GM19023 (cell line): ENCODE data around the gene PDZD7.

Experiments used
- ATAC-seq: cut with Tn5 transposase; IDR thresholded peaks from one replicate; pipeline ENCODE4 v1.9.1; 2021; ENCODE audit warnings: mild to moderate bottlenecking, moderate library complexity; ENCODE audit not compliant: unreplicated experiment

Gene PDZD7

DNA sequence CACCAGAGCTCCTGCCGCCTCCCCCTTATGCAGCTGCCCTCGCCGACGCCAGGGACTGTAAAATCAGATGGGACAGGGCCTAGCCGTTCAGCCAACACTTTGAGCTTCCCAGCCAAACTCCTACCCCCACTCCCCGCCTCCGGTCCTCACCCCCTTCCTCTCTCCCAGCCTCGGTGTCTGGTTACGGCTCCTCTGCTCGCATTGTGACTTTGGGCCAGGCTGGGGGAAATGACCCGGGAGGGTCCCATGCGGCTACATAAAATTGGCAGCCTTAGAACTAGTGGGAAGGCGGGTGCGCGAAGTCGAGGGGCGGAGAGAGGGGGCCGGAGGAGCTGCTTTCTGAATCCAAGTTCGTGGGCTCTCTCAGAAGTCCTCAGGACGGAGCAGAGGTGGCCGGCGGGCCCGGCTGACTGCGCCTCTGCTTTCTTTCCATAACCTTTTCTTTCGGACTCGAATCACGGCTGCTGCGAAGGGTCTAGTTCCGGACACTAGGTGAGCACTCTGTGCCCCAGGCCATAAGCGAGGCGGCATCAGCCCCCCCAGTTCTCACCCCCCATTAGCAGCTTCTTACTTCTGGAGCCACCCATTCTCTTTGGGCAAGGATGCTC lies 30.8 kb upstream of the PDZD7 start, which contains the start of gene KAZALD1:
TSS of gene KAZALD1 (plus strand) at position 366 of the 608 bp plus-strand sequence. CDS start 604 bp downstream, outside the sequence.
- no peak for ATAC-seq

DNA sequence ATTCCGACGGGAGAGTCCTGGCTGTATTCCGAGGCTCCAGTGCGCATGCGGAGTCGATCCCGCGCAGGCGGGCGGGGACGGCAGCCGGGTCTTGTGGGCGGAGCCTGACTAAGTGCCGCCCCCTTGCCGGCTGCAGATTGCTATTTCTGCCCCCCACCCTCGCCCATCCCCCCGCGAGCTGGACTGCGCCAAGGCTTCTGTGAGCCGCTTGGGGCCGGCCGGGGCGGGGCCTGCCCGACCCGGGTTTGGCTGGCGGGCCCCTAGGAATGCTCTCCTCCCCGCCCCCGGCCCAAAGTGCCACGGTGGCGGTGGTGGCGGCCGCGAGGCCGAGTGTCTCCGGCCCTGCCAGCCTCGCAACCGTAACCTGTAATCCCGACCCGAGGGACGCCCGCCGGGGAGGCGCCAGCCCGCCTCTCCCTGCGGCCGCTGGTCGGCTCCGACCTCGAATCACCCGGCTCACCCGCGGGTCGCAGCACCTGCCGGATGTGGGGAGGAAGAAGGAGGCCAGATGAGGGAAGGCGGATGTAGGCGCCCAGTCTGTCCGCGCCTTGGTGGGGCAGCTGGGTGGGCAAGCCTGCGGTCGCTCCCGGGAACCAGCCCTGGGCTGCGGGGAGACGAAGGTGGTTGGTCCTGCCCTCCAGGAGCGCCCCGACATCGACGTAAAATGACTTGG lies 30.2 kb upstream of the PDZD7 start:
- peak; percentile 56 for ATAC-seq

GRCh38 chr10:101060036-101060950 lies 29.4 kb upstream of the PDZD7 start:
- peak; percentile 40 for ATAC-seq

GRCh38 chr10:101056365-101057151 lies 25.6 kb upstream of the PDZD7 start:
- no peak for ATAC-seq

GRCh38 chr10:101055411-101055810 lies 24.5 kb upstream of the PDZD7 start:
- no peak for ATAC-seq

GRCh38 chr10:101054876-101055275 lies 23.9 kb upstream of the PDZD7 start:
- ATAC-seq, result no peak

- no peak for ATAC-seq
Measured at GRCh38 chr10:101054351-101054750, 23.4 kb upstream of the PDZD7 start.

- no peak for ATAC-seq
Measured at GRCh38 chr10:101053516-101053915, 22.6 kb upstream of the PDZD7 start.

DNA sequence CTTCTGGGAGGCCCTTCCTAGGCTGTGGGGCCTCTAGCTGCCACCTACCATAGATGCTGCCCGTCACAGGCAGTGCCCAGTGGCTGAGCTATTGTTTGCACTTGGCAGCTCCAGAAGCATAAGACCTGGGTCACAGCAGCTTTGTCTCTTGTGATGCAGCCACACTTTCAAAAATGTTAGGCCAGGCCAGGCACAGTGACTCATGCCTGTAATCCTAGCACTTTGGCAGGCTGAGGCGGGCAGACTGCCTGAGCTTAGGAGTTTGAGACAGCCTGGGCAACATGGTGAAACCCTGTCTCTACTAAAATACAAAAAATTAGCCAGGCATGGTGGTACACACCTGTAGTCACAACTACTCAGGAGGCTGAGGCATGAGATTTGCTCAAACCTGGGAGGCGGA lies 21.4 kb upstream of the PDZD7 start:
- ATAC-seq, result no peak

DNA sequence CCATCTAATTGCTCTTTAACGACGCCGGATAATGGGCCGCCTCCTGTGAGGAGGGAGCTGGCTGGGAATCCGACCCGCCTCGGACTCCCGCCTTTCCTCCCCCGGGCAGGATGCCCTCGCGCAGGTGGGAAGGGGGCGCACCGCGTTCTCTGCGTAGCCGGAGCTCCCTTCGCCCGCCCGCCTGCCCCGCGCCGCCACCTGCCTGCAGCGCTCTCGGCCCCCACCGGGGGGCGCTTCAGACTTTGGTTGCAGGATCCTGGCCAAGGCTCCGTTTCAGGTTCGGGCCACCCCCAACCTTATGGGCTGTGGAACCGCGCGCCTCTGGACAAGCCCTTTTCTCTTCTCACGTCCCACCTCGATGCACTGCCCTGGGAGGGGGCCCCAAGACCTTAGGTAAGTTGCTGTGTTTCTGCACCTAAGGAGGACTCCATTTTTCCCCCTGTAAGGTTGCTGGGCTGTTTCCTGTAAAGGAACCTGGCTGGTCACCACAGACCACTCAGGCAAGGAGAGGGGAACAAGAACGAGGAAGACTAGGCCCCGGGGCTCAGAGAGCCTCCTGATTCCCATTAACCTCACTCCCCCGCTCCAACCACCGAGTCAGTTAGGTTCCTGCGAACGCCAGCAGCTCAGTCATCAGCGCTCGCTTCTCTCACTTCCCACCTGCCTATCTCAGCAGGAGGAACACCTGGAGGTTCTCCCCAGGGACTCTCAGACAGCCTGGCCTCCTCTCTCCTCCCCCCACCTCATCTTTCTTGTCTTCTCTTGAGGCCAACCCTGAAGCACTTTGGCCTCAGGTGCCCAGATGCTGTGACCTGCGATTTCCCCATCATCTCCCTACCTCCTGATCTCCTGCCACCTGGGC lies 19.5 kb upstream of the PDZD7 start:
- peak; percentile 69 for ATAC-seq

- ATAC-seq, result no peak
Measured at GRCh38 chr10:101047961-101048892, 17.3 kb upstream of the PDZD7 start.

GRCh38 chr10:101047268-101047667 lies 16.3 kb upstream of the PDZD7 start:
- no peak for ATAC-seq

- ATAC-seq, result no peak
Measured at GRCh38 chr10:101046332-101047238, 15.7 kb upstream of the PDZD7 start.

- no peak for ATAC-seq
Measured at GRCh38 chr10:101044117-101044516, 13.2 kb upstream of the PDZD7 start.

GRCh38 chr10:101043363-101043707 lies 12.4 kb upstream of the PDZD7 start:
- ATAC-seq, result no peak

DNA sequence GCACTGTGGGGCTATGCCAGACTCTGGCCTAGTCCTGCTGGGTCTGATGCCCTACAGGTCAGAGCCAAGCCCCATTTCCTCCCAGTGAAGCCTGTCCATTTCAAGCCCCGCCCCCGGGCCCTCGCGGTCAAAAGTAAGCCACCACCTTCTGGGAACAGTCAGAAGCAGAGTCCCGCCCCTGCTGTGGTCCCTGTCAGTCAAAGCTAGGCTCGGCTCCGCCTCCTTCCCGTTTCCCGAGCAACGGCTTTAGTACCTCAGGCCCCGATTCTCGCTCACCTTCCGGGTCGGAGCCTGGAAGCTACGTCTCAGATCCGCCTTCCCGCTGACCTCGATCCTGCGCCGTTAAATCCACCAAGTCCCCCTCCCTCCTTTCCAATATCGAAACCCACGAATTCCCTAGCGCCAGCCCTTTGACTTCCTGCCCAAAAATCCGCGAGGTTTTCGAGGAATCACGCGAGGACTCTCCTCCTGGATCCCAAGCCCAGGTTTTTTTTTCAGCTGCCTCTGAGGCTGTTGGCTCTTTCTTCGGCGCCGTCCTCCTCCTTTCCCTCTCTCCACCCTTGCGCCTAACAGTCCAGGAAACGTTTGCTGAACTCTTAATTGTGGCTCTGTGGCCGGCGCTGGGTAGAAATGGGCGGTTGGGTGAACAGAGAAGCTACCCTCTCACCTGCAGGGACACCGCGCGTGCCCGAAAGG lies 11.9 kb upstream of the PDZD7 start:
- ATAC-seq, result peak; percentile 96

- no peak for ATAC-seq
Measured at GRCh38 chr10:101042118-101042517, 11.2 kb upstream of the PDZD7 start.
